ENCODE data around the gene GALM. TPM values are rescaled to one million over a fixed set of nuclear protein-coding genes. Genes with fewer than 3 reads are reported as not detected.

GALM gene
- total and polyA plus RNA-seq, 2 experiments from 2014 or later = 52.6 to 59.4 TPM

DNA sequence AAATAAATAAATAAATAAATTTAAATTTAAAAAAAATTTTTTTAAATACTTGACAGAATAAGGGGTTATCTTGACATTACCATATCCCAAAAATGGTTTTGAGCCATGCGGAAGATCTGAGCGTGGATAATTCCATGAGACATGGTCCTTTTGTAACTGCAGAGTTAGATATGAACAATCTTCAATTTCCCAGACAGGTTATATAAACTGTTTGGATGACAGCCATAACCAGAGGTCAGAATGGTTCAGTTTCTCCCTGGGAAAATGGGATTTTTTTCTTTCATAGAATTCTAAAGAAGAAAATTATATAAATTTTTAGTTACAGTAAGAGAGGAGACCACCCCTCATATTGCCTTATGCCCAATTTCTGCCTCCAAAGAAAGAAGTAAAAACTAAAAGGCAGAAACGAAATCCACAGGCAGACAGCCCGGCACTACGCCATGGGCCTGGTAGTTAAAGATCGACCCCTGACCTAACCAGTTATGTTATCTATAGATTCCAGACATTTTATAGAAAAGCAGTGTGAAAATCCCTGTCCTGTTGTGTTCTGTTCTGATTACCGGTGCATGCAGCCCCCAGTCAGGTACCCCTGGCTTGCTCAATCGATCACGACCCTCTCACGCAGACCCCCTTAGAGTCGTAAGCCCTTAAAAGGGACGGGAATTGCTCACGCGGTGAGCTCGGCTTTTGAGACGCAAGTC lies 3.0 kb downstream of the GALM start:
- H4K20me1 ChIP-seq (ENCODE audit: insufficient read depth, poor library complexity, severe bottlenecking) = no peaks in the 10 kb centered on the region
- 65% methylated on average over 16 of the region's 16 CpGs for WGBS (ENCODE audit: low lambda C conversion rate, missing lambda C conversion rate)
- peak overlapping the region; percentile 66 for H3K4me2 ChIP-seq
- no peaks in the 10 kb centered on the region for H3K9me3 ChIP-seq (ENCODE audit: low read depth)
- H2AFZ ChIP-seq = no peak overlapping the region
- no peaks in the 10 kb centered on the region for H3K27me3 ChIP-seq
- H3K9me2 ChIP-seq (replicated peaks; ENCODE audit: insufficient read depth) = no peaks in the 10 kb centered on the region
- no peak overlapping the region for H3K4me3 ChIP-seq
- no peak for DNase-seq (ENCODE audit: low spot score)
- H3K79me2 ChIP-seq = peaks cover 66% of the 10 kb centered on the region
- H3K36me3 ChIP-seq (replicated peaks; ENCODE audit: insufficient read depth, low read depth) = no peaks in the 10 kb centered on the region
- no peak for TF ChIP-seq EZH2 (IDR thresholded peaks at IDR 0.05; ENCODE audit: borderline replicate concordance)
- no peak for TF ChIP-seq EZH2phosphoT487 (IDR thresholded peaks at IDR 0.05; ENCODE audit: low read depth, severe bottlenecking, unreplicated experiment)
- TF ChIP-seq, protein P1, sequence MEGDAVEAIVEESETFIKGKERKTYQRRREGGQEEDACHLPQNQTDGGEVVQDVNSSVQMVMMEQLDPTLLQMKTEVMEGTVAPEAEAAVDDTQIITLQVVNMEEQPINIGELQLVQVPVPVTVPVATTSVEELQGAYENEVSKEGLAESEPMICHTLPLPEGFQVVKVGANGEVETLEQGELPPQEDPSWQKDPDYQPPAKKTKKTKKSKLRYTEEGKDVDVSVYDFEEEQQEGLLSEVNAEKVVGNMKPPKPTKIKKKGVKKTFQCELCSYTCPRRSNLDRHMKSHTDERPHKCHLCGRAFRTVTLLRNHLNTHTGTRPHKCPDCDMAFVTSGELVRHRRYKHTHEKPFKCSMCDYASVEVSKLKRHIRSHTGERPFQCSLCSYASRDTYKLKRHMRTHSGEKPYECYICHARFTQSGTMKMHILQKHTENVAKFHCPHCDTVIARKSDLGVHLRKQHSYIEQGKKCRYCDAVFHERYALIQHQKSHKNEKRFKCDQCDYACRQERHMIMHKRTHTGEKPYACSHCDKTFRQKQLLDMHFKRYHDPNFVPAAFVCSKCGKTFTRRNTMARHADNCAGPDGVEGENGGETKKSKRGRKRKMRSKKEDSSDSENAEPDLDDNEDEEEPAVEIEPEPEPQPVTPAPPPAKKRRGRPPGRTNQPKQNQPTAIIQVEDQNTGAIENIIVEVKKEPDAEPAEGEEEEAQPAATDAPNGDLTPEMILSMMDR (IDR thresholded peaks at IDR 0.05; ENCODE audit: poor library complexity) = no peak
- H3K4me1 ChIP-seq (ENCODE audit: insufficient read depth) = peaks cover 17% of the 10 kb centered on the region
- no peak overlapping the region for H3K27ac ChIP-seq

DNA sequence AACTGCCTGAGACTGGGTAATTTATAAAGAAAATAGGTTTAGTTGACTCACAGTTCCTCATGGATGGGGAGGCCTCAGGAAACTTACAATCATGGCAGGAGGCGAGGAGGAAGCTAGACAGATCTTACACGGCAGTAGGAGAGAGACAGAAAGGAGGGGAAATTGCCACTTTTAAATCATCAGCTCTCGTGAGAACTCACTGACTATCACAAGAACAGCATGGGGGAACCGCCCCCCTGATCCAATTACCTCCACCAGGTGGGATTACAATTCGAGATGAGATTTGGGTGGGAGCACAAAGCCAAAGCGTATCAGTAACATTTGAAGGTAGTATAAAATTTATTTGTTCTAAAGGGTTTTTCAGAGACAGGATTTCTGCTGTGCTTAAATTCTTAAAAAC lies 5.4 kb downstream of the GALM start:
- no peaks in the 10 kb centered on the region for H3K9me2 ChIP-seq (replicated peaks; ENCODE audit: insufficient read depth)
- H3K4me2 ChIP-seq = no peak overlapping the region
- no peaks in the 10 kb centered on the region for H3K27me3 ChIP-seq
- no peak overlapping the region for H3K4me3 ChIP-seq
- H2AFZ ChIP-seq = no peak overlapping the region
- TF ChIP-seq, protein P1 (IDR thresholded peaks at IDR 0.05; ENCODE audit: poor library complexity) = no peak
- TF ChIP-seq EZH2phosphoT487 (IDR thresholded peaks at IDR 0.05; ENCODE audit: low read depth, severe bottlenecking, unreplicated experiment) (no peak), EZH2 (IDR thresholded peaks at IDR 0.05; ENCODE audit: borderline replicate concordance) (no peak)
- H3K27ac ChIP-seq = no peak overlapping the region
- peaks cover 75% of the 10 kb centered on the region for H3K79me2 ChIP-seq
- no peaks in the 10 kb centered on the region for H3K36me3 ChIP-seq (replicated peaks; ENCODE audit: insufficient read depth, low read depth)
- no peaks in the 10 kb centered on the region for H3K9me3 ChIP-seq (ENCODE audit: low read depth)
- WGBS (ENCODE audit: low lambda C conversion rate, missing lambda C conversion rate) = 83% methylated on average over 6 of the region's 6 CpGs
- no peaks in the 10 kb centered on the region for H4K20me1 ChIP-seq (ENCODE audit: insufficient read depth, poor library complexity, severe bottlenecking)
- no peak for DNase-seq (ENCODE audit: low spot score)
- peaks cover 17% of the 10 kb centered on the region for H3K4me1 ChIP-seq (ENCODE audit: insufficient read depth)

DNA sequence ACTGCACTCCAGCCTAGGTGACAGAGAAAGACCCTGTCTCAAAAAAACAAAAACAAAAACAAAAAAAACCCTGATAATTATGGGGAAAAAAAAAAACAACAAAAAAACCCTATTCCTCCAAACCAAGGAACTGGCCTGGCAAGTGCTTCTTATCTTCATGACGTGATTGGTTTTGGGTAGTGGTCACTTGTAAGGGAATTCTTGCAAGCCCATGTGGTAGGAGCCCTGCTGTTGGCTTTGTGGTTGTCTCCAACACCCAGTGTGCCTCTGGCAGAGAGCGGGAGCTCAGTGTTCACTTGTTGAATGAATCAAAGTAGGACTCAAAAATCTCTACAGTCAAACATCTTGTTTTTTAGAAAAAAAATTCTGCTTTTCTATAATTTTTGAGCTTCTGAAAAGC lies 6.0 kb downstream of the GALM start:
- no peak overlapping the region for H3K4me2 ChIP-seq
- no peak for DNase-seq (ENCODE audit: low spot score)
- H3K9me3 ChIP-seq (ENCODE audit: low read depth) = no peaks in the 10 kb centered on the region
- no peaks in the 10 kb centered on the region for H3K36me3 ChIP-seq (replicated peaks; ENCODE audit: insufficient read depth, low read depth)
- WGBS (ENCODE audit: low lambda C conversion rate, missing lambda C conversion rate) = 90% methylated on average over 2 of the region's 2 CpGs
- H4K20me1 ChIP-seq (ENCODE audit: insufficient read depth, poor library complexity, severe bottlenecking) = no peaks in the 10 kb centered on the region
- H3K79me2 ChIP-seq = peaks cover 73% of the 10 kb centered on the region
- no peak overlapping the region for H2AFZ ChIP-seq
- H3K4me3 ChIP-seq = no peak overlapping the region
- H3K27me3 ChIP-seq = no peaks in the 10 kb centered on the region
- peaks cover 14% of the 10 kb centered on the region for H3K4me1 ChIP-seq (ENCODE audit: insufficient read depth)
- no peaks in the 10 kb centered on the region for H3K9me2 ChIP-seq (replicated peaks; ENCODE audit: insufficient read depth)
- no peak for TF ChIP-seq EZH2phosphoT487 (IDR thresholded peaks at IDR 0.05; ENCODE audit: low read depth, severe bottlenecking, unreplicated experiment)
- TF ChIP-seq, protein P1 (IDR thresholded peaks at IDR 0.05; ENCODE audit: poor library complexity) = no peak
- TF ChIP-seq EZH2 (IDR thresholded peaks at IDR 0.05; ENCODE audit: borderline replicate concordance) = no peak
- peak overlapping the region; percentile 37 for H3K27ac ChIP-seq

All from hepatocyte (in vitro differentiated cells).